ENCODE results near the gene PLEKHN1.

- TF ChIP-seq SMC3 (IDR thresholded peaks at IDR 0.05; ENCODE audit: low read depth, low read length): no peak
- TF ChIP-seq CTCF (conservative IDR thresholded peaks at IDR 0.05; ENCODE audit: low read depth, low read length): no peak
- TF ChIP-seq ELK1 (IDR thresholded peaks at IDR 0.05; ENCODE audit: borderline replicate concordance, low read depth, low read length): no peak
- TF ChIP-seq POLR2A (IDR thresholded peaks at IDR 0.05; ENCODE audit: low read depth, low read length): no peak
- no peak for TF ChIP-seq RCOR1 (IDR thresholded peaks at IDR 0.05; ENCODE audit: insufficient replicate concordance, low read length)
- no peak for TF ChIP-seq RAD21 (IDR thresholded peaks at IDR 0.05; ENCODE audit: low read length)
- TF ChIP-seq USF2 (IDR thresholded peaks at IDR 0.05; ENCODE audit: low read depth, low read length): no peak
- TF ChIP-seq BHLHE40 (IDR thresholded peaks at IDR 0.05; ENCODE audit: low read depth, low read length): no peak
- TF ChIP-seq RFX5 (IDR thresholded peaks at IDR 0.05; ENCODE audit: low read depth, low read length): no peak
Measured at GRCh38 chr1:984476-984814, 18.2 kb downstream of the PLEKHN1 start.
